ENCODE data around the gene TRIM45.

The TRIM45 gene

GRCh38 chr1:117143871-117144270 is 22.3 kb upstream of the TRIM45 start:
- no peak for DNase-seq
- TF ChIP-seq POLR2A (IDR thresholded peaks at IDR 0.05; ENCODE audit: low read length) = no peak
- no peak for TF ChIP-seq GATA1 (IDR thresholded peaks at IDR 0.05; ENCODE audit: low read depth, low read length)

GRCh38 chr1:117143172-117143571 is 21.6 kb upstream of the TRIM45 start:
- no peak for DNase-seq

GRCh38 chr1:117142200-117142599 is 20.7 kb upstream of the TRIM45 start:
- TF ChIP-seq GATA1 (IDR thresholded peaks at IDR 0.05; ENCODE audit: low read depth, low read length) = no peak
- no peak for TF ChIP-seq POLR2A (IDR thresholded peaks at IDR 0.05; ENCODE audit: low read length)
- DNase-seq = no peak

More at GRCh38 chr1:117143172-117143571, 21.6 kb upstream of the TRIM45 start:
- TF ChIP-seq GATA1 (IDR thresholded peaks at IDR 0.05; ENCODE audit: low read depth, low read length) = no peak
- no peak for TF ChIP-seq POLR2A (IDR thresholded peaks at IDR 0.05; ENCODE audit: low read length)

GRCh38 chr1:117138561-117138960 is 17.0 kb upstream of the TRIM45 start:
- no peak for DNase-seq
- TF ChIP-seq POLR2A (IDR thresholded peaks at IDR 0.05; ENCODE audit: low read length) (no peak), GATA1 (IDR thresholded peaks at IDR 0.05; ENCODE audit: low read depth, low read length) (no peak)

- DNase-seq = no peak
- TF ChIP-seq POLR2A (IDR thresholded peaks at IDR 0.05; ENCODE audit: low read length) = no peak
- no peak for TF ChIP-seq GATA1 (IDR thresholded peaks at IDR 0.05; ENCODE audit: low read depth, low read length)
Measured at GRCh38 chr1:117138106-117138505, 16.6 kb upstream of the TRIM45 start.

GRCh38 chr1:117137281-117137855 is 15.8 kb upstream of the TRIM45 start:
- DNase-seq = no peak
- no peak for TF ChIP-seq POLR2A (IDR thresholded peaks at IDR 0.05; ENCODE audit: low read length)
- no peak for TF ChIP-seq GATA1 (IDR thresholded peaks at IDR 0.05; ENCODE audit: low read depth, low read length)

GRCh38 chr1:117136749-117137148 is 15.2 kb upstream of the TRIM45 start:
- TF ChIP-seq GATA1 (IDR thresholded peaks at IDR 0.05; ENCODE audit: low read depth, low read length) = no peak
- no peak for TF ChIP-seq POLR2A (IDR thresholded peaks at IDR 0.05; ENCODE audit: low read length)
- DNase-seq = no peak

GRCh38 chr1:117135329-117135728 is 13.8 kb upstream of the TRIM45 start:
- TF ChIP-seq POLR2A (IDR thresholded peaks at IDR 0.05; ENCODE audit: low read length) (no peak), GATA1 (IDR thresholded peaks at IDR 0.05; ENCODE audit: low read depth, low read length) (no peak)
- no peak for DNase-seq

GRCh38 chr1:117130526-117130925 is 9.0 kb upstream of the TRIM45 start:
- no peak for TF ChIP-seq POLR2A (IDR thresholded peaks at IDR 0.05; ENCODE audit: low read length)
- no peak for TF ChIP-seq GATA1 (IDR thresholded peaks at IDR 0.05; ENCODE audit: low read depth, low read length)
- no peak for DNase-seq

- DNase-seq = peak; percentile 22 to 48
- no peak for TF ChIP-seq POLR2A (IDR thresholded peaks at IDR 0.05; ENCODE audit: low read length)
- TF ChIP-seq GATA1 (IDR thresholded peaks at IDR 0.05; ENCODE audit: low read depth, low read length) = no peak
Measured at GRCh38 chr1:117128323-117129079, 7.0 kb upstream of the TRIM45 start.

GRCh38 chr1:117127795-117128194 is 6.2 kb upstream of the TRIM45 start:
- TF ChIP-seq POLR2A (IDR thresholded peaks at IDR 0.05; ENCODE audit: low read length) = no peak
- TF ChIP-seq GATA1 (IDR thresholded peaks at IDR 0.05; ENCODE audit: low read depth, low read length) = no peak
- DNase-seq = peak; percentile 64 to 67

- TF ChIP-seq POLR2A (IDR thresholded peaks at IDR 0.05; ENCODE audit: low read length) = no peak
- DNase-seq = no peak
Measured at GRCh38 chr1:117124661-117125060, 3.1 kb upstream of the TRIM45 start.

GRCh38 chr1:117123274-117123673 is 1.7 kb upstream of the TRIM45 start:
- DNase-seq = no peak
- TF ChIP-seq POLR2A (IDR thresholded peaks at IDR 0.05; ENCODE audit: low read length) (no peak), GATA1 (IDR thresholded peaks at IDR 0.05; ENCODE audit: low read depth, low read length) (no peak)

GRCh38 chr1:117122330-117123025 is 929 bp upstream of the TRIM45 start:
- DNase-seq = no peak
- TF ChIP-seq POLR2A (IDR thresholded peaks at IDR 0.05; ENCODE audit: low read length) = no peak
- TF ChIP-seq GATA1 (IDR thresholded peaks at IDR 0.05; ENCODE audit: low read depth, low read length) = no peak

Data from erythroblast (primary cell).